GM12891 (cell line): ENCODE results near the gene IQCH.

Source experiments
- DNase-seq: peaks from one replicate; pipeline ENCODE4 v3.0.0; 2011; ENCODE audit warnings: low spot score; ENCODE audit not compliant: insufficient read length
- FAIRE-seq: peaks from 2 replicates; lab custom pipeline; 2011; peaks lifted over from hg19 to GRCh38; lab: Jason Lieb, UNC
- PAX5 ChIP-seq: IDR thresholded peaks from 2 replicates; pipeline ENCODE4 v1.6.1; 2011; ENCODE audit warnings: low read length, moderate library complexity, mild to moderate bottlenecking; ENCODE audit not compliant: insufficient read depth, severe bottlenecking
- POLR2A ChIP-seq: IDR thresholded peaks from 2 replicates; pipeline ENCODE4 v1.6.1; 2011; ENCODE audit warnings: low read depth, low read length, control low read depth
- POLR2AphosphoS5 ChIP-seq: IDR thresholded peaks from 2 replicates; pipeline ENCODE4 v1.6.1; 2011; ENCODE audit warnings: low read depth, low read length, control low read depth
- POU2F2 ChIP-seq: IDR thresholded peaks from 2 replicates; pipeline ENCODE4 v1.6.1; 2011; ENCODE audit warnings: low read depth, mild to moderate bottlenecking, control low read depth, low read length, moderate library complexity
- SPI1 ChIP-seq: IDR thresholded peaks from 2 replicates; pipeline ENCODE4 v1.6.1; 2011; ENCODE audit warnings: low read depth, low read length, control low read depth
- TAF1 ChIP-seq: IDR thresholded peaks from 2 replicates; pipeline ENCODE4 v1.6.1; 2011; ENCODE audit warnings: low read depth, low read length, control low read depth

The IQCH gene

GRCh38 chr15:67322481-67322880 is 67.9 kb downstream of the IQCH start:
- DNase-seq = no peak
- no peak for TF ChIP-seq TAF1
- no peak for TF ChIP-seq POU2F2
- TF ChIP-seq SPI1 = no peak
- TF ChIP-seq PAX5 = no peak
- TF ChIP-seq POLR2A = no peak
- no peak for TF ChIP-seq POLR2AphosphoS5
- no peak for FAIRE-seq

GRCh38 chr15:67327312-67327711 is 72.7 kb downstream of the IQCH start:
- no peak for FAIRE-seq

GRCh38 chr15:67327737-67328136 is 73.2 kb downstream of the IQCH start:
- FAIRE-seq = no peak
- TF ChIP-seq SPI1 (no peak), TAF1 (no peak), POLR2A (no peak), PAX5 (no peak), POLR2AphosphoS5 (no peak), POU2F2 (no peak)
- no peak for DNase-seq

More at GRCh38 chr15:67327312-67327711, 72.7 kb downstream of the IQCH start:
- DNase-seq = no peak
- TF ChIP-seq POU2F2 (no peak), POLR2A (no peak), POLR2AphosphoS5 (no peak), TAF1 (no peak), PAX5 (no peak), SPI1 (no peak)

GRCh38 chr15:67329984-67330733 is 75.6 kb downstream of the IQCH start:
- no peak for DNase-seq
- peak; percentile 27; the same call in 1 of the 2 replicates for TF ChIP-seq SPI1
- no peak for TF ChIP-seq TAF1
- TF ChIP-seq POLR2AphosphoS5 = no peak

GRCh38 chr15:67331676-67332075 is 77.1 kb downstream of the IQCH start:
- TF ChIP-seq TAF1 = no peak
- no peak for TF ChIP-seq POLR2A
- no peak for TF ChIP-seq SPI1
- no peak for TF ChIP-seq PAX5
- TF ChIP-seq POLR2AphosphoS5 = no peak
- no peak for TF ChIP-seq POU2F2
- no peak for DNase-seq
- FAIRE-seq = no peak

More at GRCh38 chr15:67329984-67330733, 75.6 kb downstream of the IQCH start:
- FAIRE-seq = no peak

GRCh38 chr15:67335026-67335425 is 80.4 kb downstream of the IQCH start:
- TF ChIP-seq SPI1 (no peak), TAF1 (no peak), POLR2AphosphoS5 (no peak), POLR2A (no peak), POU2F2 (no peak), PAX5 (no peak)
- FAIRE-seq (no peak), DNase-seq (no peak)

- FAIRE-seq (no peak), DNase-seq (no peak)
- TF ChIP-seq POU2F2 (no peak), POLR2A (no peak), PAX5 (no peak), TAF1 (no peak), SPI1 (no peak), POLR2AphosphoS5 (no peak)
These were observed 81.1 kb downstream of the IQCH start for GRCh38 chr15:67335534-67336222.

- TF ChIP-seq SPI1 = no peak
- TF ChIP-seq POLR2AphosphoS5 = no peak
- TF ChIP-seq PAX5 = no peak
- no peak for TF ChIP-seq POU2F2
- TF ChIP-seq TAF1 = no peak
- TF ChIP-seq POLR2A = no peak
- FAIRE-seq (no peak), DNase-seq (no peak)
These were observed 86.0 kb downstream of the IQCH start for GRCh38 chr15:67340630-67341029.

- no peak for FAIRE-seq
- TF ChIP-seq POU2F2 (no peak), POLR2A (no peak), TAF1 (no peak), PAX5 (no peak), SPI1 (no peak), POLR2AphosphoS5 (no peak)
- no peak for DNase-seq
These were observed 87.0 kb downstream of the IQCH start for GRCh38 chr15:67341539-67341938.

GRCh38 chr15:67343206-67343605 is 88.6 kb downstream of the IQCH start:
- TF ChIP-seq TAF1 (no peak), POU2F2 (no peak), PAX5 (no peak), POLR2AphosphoS5 (no peak), SPI1 (no peak), POLR2A (no peak)
- FAIRE-seq = no peak
- DNase-seq = no peak
